Measurements from ENCODE around the gene MTREX.

GRCh38 chr5:55387865-55388264, 80.1 kb downstream of the MTREX start:
- TF ChIP-seq EZH2phosphoT487 (IDR thresholded peaks at IDR 0.05; ENCODE audit: borderline replicate concordance, low read length) = no peak
- TF ChIP-seq, protein P1, sequence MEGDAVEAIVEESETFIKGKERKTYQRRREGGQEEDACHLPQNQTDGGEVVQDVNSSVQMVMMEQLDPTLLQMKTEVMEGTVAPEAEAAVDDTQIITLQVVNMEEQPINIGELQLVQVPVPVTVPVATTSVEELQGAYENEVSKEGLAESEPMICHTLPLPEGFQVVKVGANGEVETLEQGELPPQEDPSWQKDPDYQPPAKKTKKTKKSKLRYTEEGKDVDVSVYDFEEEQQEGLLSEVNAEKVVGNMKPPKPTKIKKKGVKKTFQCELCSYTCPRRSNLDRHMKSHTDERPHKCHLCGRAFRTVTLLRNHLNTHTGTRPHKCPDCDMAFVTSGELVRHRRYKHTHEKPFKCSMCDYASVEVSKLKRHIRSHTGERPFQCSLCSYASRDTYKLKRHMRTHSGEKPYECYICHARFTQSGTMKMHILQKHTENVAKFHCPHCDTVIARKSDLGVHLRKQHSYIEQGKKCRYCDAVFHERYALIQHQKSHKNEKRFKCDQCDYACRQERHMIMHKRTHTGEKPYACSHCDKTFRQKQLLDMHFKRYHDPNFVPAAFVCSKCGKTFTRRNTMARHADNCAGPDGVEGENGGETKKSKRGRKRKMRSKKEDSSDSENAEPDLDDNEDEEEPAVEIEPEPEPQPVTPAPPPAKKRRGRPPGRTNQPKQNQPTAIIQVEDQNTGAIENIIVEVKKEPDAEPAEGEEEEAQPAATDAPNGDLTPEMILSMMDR (IDR thresholded peaks at IDR 0.05; ENCODE audit: low read depth, low read length, poor library complexity, severe bottlenecking) = no peak
